ENCODE measurements around the gene PCDHGA9.
"Not testable (repeated sequence)": the region's sequence is repeated elsewhere in the genome, so short reads cannot be mapped to it uniquely, and the experiment has no call there.

PCDHGA9 gene

DNA sequence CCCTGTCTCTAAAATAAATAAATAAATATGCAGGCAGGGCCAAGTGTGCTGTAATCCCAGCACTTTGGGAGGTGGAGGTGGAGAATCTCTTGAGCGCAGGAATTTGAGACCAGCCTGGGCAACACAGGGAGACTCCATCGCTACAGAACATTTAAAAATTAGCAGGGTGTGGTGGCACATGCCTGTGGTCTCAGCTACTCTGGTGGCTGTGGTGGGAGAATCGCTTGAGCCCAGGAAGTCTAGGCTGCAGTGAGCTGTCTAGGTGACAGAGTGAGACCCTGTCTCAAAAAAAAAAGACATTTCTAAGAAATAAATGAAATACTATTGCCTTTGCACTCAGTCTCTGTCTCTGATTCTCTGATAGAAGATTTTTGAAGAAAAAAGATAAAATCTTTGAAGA, 9.0 kb downstream of the PCDHGA9 start:
- H3K4me3 ChIP-seq (ENCODE audit: low read depth, low read length): no peak overlapping the region
- no peak for TF ChIP-seq CTCF (IDR thresholded peaks at IDR 0.05; ENCODE audit: low read depth, low read length)

DNA sequence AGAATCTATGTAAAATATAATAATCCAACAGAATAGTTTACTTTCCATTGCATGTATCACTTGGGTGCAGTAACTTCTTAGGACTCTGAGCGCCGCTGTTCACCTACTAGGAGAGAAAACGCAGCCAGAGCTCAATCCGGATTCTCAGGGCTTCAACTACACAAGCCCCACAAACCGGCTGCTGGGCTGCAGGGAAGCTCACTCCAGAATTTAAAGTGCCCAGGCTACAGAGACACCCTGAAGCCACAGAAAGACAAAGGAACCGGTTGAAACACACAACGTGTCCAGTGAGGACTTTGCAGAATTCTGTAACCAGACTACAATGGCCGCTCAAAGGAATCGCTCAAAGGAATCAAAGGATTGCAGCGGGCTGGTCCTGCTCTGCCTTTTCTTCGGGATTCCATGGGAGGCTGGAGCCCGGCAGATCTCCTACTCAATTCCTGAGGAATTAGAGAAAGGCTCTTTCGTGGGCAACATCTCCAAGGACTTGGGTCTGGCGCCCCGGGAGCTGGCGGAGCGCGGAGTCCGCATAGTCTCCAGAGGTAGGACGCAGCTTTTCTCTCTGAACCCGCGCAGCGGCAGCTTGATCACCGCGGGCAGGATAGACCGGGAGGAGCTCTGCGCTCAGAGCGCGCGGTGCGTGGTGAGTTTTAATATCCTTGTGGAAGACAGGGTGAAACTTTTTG, 10.4 kb downstream of the PCDHGA9 start, which contains the start of gene PCDHGA10:
Gene PCDHGA10, plus strand, starts transcription at position 134 of the 686 bp plus-strand sequence. Its CDS starts 189 bp downstream, at position 323.
- peak; percentile 83 for TF ChIP-seq CTCF (IDR thresholded peaks at IDR 0.05; ENCODE audit: low read depth, low read length)

DNA sequence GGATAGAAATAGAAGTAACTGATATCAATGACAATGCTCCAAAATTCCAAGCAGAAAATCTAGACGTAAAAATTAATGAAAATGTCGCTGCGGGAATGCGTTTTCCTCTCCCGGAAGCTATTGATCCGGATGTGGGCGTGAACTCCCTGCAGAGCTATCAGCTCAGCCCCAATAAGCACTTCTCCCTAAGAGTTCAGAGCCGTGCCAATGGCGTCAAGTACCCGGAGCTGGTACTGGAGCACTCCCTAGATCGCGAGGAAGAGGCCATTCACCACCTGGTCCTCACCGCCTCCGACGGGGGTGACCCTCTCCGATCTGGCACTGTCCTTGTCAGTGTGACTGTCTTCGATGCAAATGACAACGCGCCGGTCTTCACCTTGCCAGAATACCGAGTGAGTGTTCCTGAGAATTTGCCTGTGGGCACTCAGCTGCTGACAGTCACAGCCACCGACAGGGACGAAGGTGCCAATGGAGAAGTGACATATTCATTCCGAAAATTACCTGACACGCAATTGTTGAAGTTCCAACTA, 11.0 kb downstream of the PCDHGA9 start:
- H3K4me3 ChIP-seq (ENCODE audit: low read depth, low read length): peak overlapping the region; percentile 68
- TF ChIP-seq CTCF (IDR thresholded peaks at IDR 0.05; ENCODE audit: low read depth, low read length): no peak

More for the DNA sequence above, 10.4 kb downstream of the PCDHGA9 start, which contains the start of gene PCDHGA10:
- peak within 1 kb of the TSS; percentile 68 for H3K4me3 ChIP-seq (ENCODE audit: low read depth, low read length)

DNA sequence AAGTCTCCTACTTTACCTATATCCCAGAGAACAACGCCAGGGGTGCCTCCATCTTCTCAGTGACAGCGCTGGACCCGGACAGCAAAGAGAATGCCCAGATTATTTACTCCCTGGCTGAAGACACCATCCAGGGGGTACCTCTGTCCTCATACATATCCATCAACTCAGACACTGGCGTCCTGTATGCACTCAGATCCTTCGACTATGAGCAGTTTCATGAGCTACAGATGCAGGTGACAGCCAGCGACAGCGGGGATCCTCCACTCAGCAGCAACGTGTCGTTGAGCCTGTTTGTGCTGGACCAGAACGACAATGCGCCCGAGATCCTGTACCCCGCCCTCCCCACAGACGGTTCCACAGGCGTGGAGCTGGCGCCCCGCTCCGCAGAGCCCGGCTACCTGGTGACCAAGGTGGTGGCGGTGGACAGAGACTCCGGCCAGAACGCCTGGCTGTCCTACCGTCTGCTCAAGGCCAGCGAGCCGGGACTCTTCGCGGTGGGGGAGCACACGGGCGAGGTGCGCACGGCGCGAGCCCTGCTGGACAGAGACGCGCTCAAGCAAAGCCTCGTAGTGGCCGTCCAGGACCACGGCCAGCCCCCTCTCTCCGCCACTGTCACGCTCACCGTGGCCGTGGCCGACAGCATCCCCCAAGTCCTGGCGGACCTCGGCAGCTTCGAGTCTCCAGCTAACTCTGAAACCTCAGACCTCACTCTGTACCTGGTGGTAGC, 12.1 kb downstream of the PCDHGA9 start:
- not testable (repeated sequence) for H3K4me3 ChIP-seq (ENCODE audit: low read depth, low read length)

DNA sequence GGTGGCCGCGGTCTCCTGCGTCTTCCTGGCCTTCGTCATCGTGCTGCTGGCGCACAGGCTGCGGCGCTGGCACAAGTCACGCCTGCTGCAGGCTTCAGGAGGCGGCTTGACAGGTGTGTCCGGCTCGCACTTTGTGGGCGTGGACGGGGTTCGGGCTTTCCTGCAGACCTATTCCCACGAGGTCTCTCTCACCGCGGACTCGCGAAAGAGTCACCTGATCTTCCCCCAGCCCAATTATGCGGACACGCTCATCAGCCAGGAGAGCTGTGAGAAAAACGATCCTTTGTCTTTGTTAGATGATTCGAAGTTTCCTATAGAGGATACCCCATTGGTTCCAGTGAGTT, 12.7 kb downstream of the PCDHGA9 start:
- H3K4me3 ChIP-seq (ENCODE audit: low read depth, low read length): not testable (repeated sequence)

DNA sequence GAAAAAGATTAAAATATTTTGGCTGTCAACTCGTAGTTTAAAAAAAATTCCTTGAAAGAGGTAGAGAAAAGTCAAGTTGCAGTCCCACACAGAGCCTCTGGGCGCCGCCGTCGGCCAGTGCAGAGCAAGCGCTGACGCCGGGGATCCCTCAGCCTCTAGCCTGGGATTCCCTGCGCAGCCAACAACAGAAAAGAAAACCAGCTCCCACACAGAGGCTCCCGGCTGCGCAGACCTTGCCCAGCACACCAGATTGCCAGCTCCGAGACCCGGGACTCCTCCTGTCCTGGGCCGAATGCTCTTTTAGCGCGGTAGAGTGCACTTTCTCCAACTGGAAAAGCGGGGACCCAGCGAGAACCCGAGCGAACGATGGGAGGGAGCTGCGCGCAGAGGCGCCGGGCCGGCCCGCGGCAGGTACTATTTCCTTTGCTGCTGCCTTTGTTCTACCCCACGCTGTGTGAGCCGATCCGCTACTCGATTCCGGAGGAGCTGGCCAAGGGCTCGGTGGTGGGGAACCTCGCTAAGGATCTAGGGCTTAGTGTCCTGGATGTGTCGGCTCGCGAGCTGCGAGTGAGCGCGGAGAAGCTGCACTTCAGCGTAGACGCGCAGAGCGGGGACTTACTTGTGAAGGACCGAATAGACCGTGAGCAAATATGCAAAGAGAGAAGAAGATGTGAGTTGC, 15.1 kb downstream of the PCDHGA9 start, which contains the start of gene PCDHGB7:
Gene PCDHGB7, plus strand, starts transcription at position 184 of the 679 bp plus-strand sequence. Its CDS starts 183 bp downstream, at position 367.
- H3K4me3 ChIP-seq (ENCODE audit: low read depth, low read length): peak within 1 kb of the TSS; percentile 54
- peak; percentile 95 for TF ChIP-seq CTCF (IDR thresholded peaks at IDR 0.05; ENCODE audit: low read depth, low read length)

DNA sequence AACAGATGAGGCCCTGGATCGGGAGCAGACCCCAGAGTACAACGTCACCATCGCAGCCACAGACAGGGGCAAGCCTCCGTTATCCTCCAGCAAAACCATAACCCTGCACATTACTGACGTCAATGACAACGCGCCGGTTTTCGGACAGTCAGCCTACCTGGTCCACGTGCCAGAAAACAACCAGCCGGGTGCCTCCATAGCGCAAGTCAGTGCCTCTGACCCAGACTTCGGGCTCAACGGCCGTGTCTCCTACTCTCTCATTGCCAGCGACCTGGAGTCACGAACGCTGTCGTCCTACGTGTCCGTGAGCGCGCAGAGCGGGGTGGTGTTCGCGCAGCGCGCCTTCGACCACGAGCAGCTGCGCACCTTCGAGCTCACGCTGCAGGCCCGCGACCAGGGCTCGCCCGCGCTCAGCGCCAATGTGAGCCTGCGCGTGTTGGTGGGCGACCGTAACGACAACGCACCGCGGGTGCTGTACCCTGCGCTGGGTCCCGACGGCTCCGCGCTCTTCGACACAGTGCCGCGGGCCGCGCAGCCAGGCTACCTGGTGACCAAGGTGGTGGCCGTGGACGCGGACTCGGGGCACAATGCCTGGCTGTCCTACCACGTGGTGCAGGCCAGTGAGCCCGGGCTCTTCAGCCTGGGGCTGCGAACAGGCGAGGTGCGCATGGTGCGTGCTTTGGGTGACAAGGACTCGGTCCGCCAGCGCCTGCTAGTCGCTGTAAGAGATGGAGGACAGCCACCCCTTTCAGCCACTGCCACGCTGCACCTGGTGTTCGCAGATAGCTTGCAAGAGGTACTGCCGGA, 16.7 kb downstream of the PCDHGA9 start:
- H3K4me3 ChIP-seq (ENCODE audit: low read depth, low read length): no peak overlapping the region
- no peak for TF ChIP-seq CTCF (IDR thresholded peaks at IDR 0.05; ENCODE audit: low read depth, low read length)

All from WI38 (cell line).